ENCODE data around the gene ZNF107.
"Not testable (repeated sequence)": the region's sequence is repeated elsewhere in the genome, so short reads cannot be mapped to it uniquely, and the experiment has no call there.

The ZNF107 gene

GRCh38 chr7:64666663-64667050 lies 724 bp downstream of the ZNF107 start:
- no peaks in the 10 kb centered on the region for H3K27me3 Mint-ChIP-seq
- H3K36me3 Mint-ChIP-seq (ENCODE audit: low read depth) = peaks cover 50% of the 10 kb centered on the region
- peaks cover 17% of the 10 kb centered on the region for H3K9me3 Mint-ChIP-seq
- peak overlapping the region; percentile 94 for H3K27ac Mint-ChIP-seq
- peaks cover 65% of the 10 kb centered on the region for H3K4me1 Mint-ChIP-seq (ENCODE audit: low read depth)
- peak overlapping the region; percentile 95 for H3K4me3 Mint-ChIP-seq

GRCh38 chr7:64667311-64667710 lies 1.4 kb downstream of the ZNF107 start:
- no peaks in the 10 kb centered on the region for H3K27me3 Mint-ChIP-seq
- peak overlapping the region; percentile 95 for H3K4me3 Mint-ChIP-seq
- H3K36me3 Mint-ChIP-seq (ENCODE audit: low read depth) = peaks cover 56% of the 10 kb centered on the region
- H3K27ac Mint-ChIP-seq = peak overlapping the region; percentile 72
- H3K9me3 Mint-ChIP-seq = peaks cover 17% of the 10 kb centered on the region
- peaks cover 67% of the 10 kb centered on the region for H3K4me1 Mint-ChIP-seq (ENCODE audit: low read depth)

GRCh38 chr7:64672414-64672813 lies 6.5 kb downstream of the ZNF107 start:
- peaks cover 84% of the 10 kb centered on the region for H3K36me3 Mint-ChIP-seq (ENCODE audit: low read depth)
- H3K4me1 Mint-ChIP-seq (ENCODE audit: low read depth) = peaks cover 76% of the 10 kb centered on the region
- H3K27ac Mint-ChIP-seq = no peak overlapping the region
- peaks cover 10% of the 10 kb centered on the region for H3K9me3 Mint-ChIP-seq
- no peak overlapping the region for H3K4me3 Mint-ChIP-seq
- no peaks in the 10 kb centered on the region for H3K27me3 Mint-ChIP-seq

- Mint-ChIP-seq H3K4me3 (no peak overlapping the region), H3K27ac (peak overlapping the region; percentile 46), H3K36me3 (ENCODE audit: low read depth) (peaks cover 7% of the 10 kb centered on the region), H3K27me3 (no peaks in the 10 kb centered on the region), H3K9me3 (peaks cover 33% of the 10 kb centered on the region), H3K4me1 (ENCODE audit: low read depth) (peaks cover 54% of the 10 kb centered on the region)
Observed at GRCh38 chr7:64685091-64685490, 19.2 kb downstream of the ZNF107 start.

- Mint-ChIP-seq H3K27ac (peak overlapping the region; percentile 79), H3K27me3 (no peaks in the 10 kb centered on the region), H3K36me3 (ENCODE audit: low read depth) (peaks cover 7% of the 10 kb centered on the region), H3K4me1 (ENCODE audit: low read depth) (peaks cover 54% of the 10 kb centered on the region), H3K9me3 (peaks cover 33% of the 10 kb centered on the region), H3K4me3 (no peak overlapping the region)
Observed at GRCh38 chr7:64685741-64686140, 19.8 kb downstream of the ZNF107 start.

GRCh38 chr7:64686493-64687184 lies 20.7 kb downstream of the ZNF107 start:
- Mint-ChIP-seq H3K4me3 (peak overlapping the region; percentile 31), H3K36me3 (ENCODE audit: low read depth) (peaks cover 15% of the 10 kb centered on the region), H3K27ac (peak overlapping the region; percentile 79), H3K4me1 (ENCODE audit: low read depth) (peaks cover 54% of the 10 kb centered on the region), H3K9me3 (peaks cover 33% of the 10 kb centered on the region), H3K27me3 (no peaks in the 10 kb centered on the region)

GRCh38 chr7:64687249-64687648 lies 21.3 kb downstream of the ZNF107 start:
- H3K4me1 Mint-ChIP-seq (ENCODE audit: low read depth) = peaks cover 54% of the 10 kb centered on the region
- H3K4me3 Mint-ChIP-seq = no peak overlapping the region
- H3K27me3 Mint-ChIP-seq = no peaks in the 10 kb centered on the region
- peaks cover 33% of the 10 kb centered on the region for H3K9me3 Mint-ChIP-seq
- H3K27ac Mint-ChIP-seq = peak overlapping the region; percentile 79
- peaks cover 22% of the 10 kb centered on the region for H3K36me3 Mint-ChIP-seq (ENCODE audit: low read depth)

- Mint-ChIP-seq H3K27ac (peak overlapping the region; percentile 54), H3K36me3 (ENCODE audit: low read depth) (peaks cover 36% of the 10 kb centered on the region), H3K4me1 (ENCODE audit: low read depth) (peaks cover 54% of the 10 kb centered on the region), H3K27me3 (no peaks in the 10 kb centered on the region), H3K9me3 (peaks cover 37% of the 10 kb centered on the region), H3K4me3 (no peak overlapping the region)
Observed at GRCh38 chr7:64688988-64689387, 23.1 kb downstream of the ZNF107 start.

GRCh38 chr7:64691831-64692230 lies 25.9 kb downstream of the ZNF107 start:
- Mint-ChIP-seq H3K9me3 (peaks cover 14% of the 10 kb centered on the region), H3K36me3 (ENCODE audit: low read depth) (peaks cover 56% of the 10 kb centered on the region), H3K27ac (no peak overlapping the region), H3K4me3 (no peak overlapping the region), H3K27me3 (no peaks in the 10 kb centered on the region), H3K4me1 (ENCODE audit: low read depth) (peaks cover 28% of the 10 kb centered on the region)

GRCh38 chr7:64697863-64698262 lies 31.9 kb downstream of the ZNF107 start:
- H3K4me3 Mint-ChIP-seq; H3K4me1 Mint-ChIP-seq (ENCODE audit: low read depth); H3K27ac Mint-ChIP-seq; H3K27me3 Mint-ChIP-seq: not testable (repeated sequence)
- peaks cover 12% of the 10 kb centered on the region for H3K9me3 Mint-ChIP-seq
- H3K36me3 Mint-ChIP-seq (ENCODE audit: low read depth) = peaks cover 65% of the 10 kb centered on the region

- no peaks in the 10 kb centered on the region for H3K27me3 Mint-ChIP-seq
- no peak overlapping the region for H3K27ac Mint-ChIP-seq
- H3K9me3 Mint-ChIP-seq = peaks cover 36% of the 10 kb centered on the region
- peaks cover 64% of the 10 kb centered on the region for H3K36me3 Mint-ChIP-seq (ENCODE audit: low read depth)
- no peaks in the 10 kb centered on the region for H3K4me1 Mint-ChIP-seq (ENCODE audit: low read depth)
- H3K4me3 Mint-ChIP-seq = no peak overlapping the region
Observed at GRCh38 chr7:64706625-64707292, 40.8 kb downstream of the ZNF107 start.

GRCh38 chr7:64717896-64718295 lies 52.0 kb downstream of the ZNF107 start:
- H3K9me3 Mint-ChIP-seq; H3K4me1 Mint-ChIP-seq (ENCODE audit: low read depth); H3K27ac Mint-ChIP-seq; H3K27me3 Mint-ChIP-seq; H3K4me3 Mint-ChIP-seq: not testable (repeated sequence)
- peaks cover 19% of the 10 kb centered on the region for H3K36me3 Mint-ChIP-seq (ENCODE audit: low read depth)

GRCh38 chr7:64729089-64729848 lies 63.3 kb downstream of the ZNF107 start:
- peaks cover 6% of the 10 kb centered on the region for H3K27me3 Mint-ChIP-seq
- no peaks in the 10 kb centered on the region for H3K4me1 Mint-ChIP-seq (ENCODE audit: low read depth)
- no peak overlapping the region for H3K4me3 Mint-ChIP-seq
- H3K9me3 Mint-ChIP-seq = peaks cover 38% of the 10 kb centered on the region
- peaks cover 11% of the 10 kb centered on the region for H3K36me3 Mint-ChIP-seq (ENCODE audit: low read depth)
- H3K27ac Mint-ChIP-seq = no peak overlapping the region

GRCh38 chr7:64733550-64734240 lies 67.8 kb downstream of the ZNF107 start:
- Mint-ChIP-seq H3K27ac (no peak overlapping the region), H3K4me1 (ENCODE audit: low read depth) (no peaks in the 10 kb centered on the region), H3K27me3 (peaks cover 2% of the 10 kb centered on the region), H3K9me3 (peaks cover 9% of the 10 kb centered on the region), H3K4me3 (no peak overlapping the region), H3K36me3 (ENCODE audit: low read depth) (peaks cover 1% of the 10 kb centered on the region)

- Mint-ChIP-seq H3K9me3 (peaks cover 12% of the 10 kb centered on the region), H3K36me3 (ENCODE audit: low read depth) (no peaks in the 10 kb centered on the region), H3K4me3 (no peak overlapping the region), H3K27ac (no peak overlapping the region), H3K4me1 (ENCODE audit: low read depth) (no peaks in the 10 kb centered on the region), H3K27me3 (no peaks in the 10 kb centered on the region)
Observed at GRCh38 chr7:64736575-64736974, 70.6 kb downstream of the ZNF107 start.

Data from stimulated activated naive CD8-positive, alpha-beta T cell treated with anti-CD3 and anti-CD28 coated beads, Interleukin-15, Interleukin-2, amounts not matched to agents 100 ng/mL and 50 ng/mL, for 24 hours (primary cell).